Measurements from ENCODE around the gene ASH1L.
"Not testable (repeated sequence)": the region's sequence is repeated elsewhere in the genome, so short reads cannot be mapped to it uniquely, and the experiment has no call there.

Gene ASH1L

GRCh38 chr1:155301342-155301841 lies 261.2 kb downstream of the ASH1L start, which contains the start of gene PKLR:
Gene PKLR, minus strand, starts transcription at chr1:155301438. Its CDS starts 43 bp downstream, at chr1:155301395.
- no peak for DNase-seq

- no peak for DNase-seq
Observed at GRCh38 chr1:155300553-155301329, 261.9 kb downstream of the ASH1L start.

GRCh38 chr1:155300024-155300423 lies 262.6 kb downstream of the ASH1L start:
- DNase-seq: no peak

- DNase-seq: no peak
Observed at GRCh38 chr1:155297384-155297783, 265.2 kb downstream of the ASH1L start.

GRCh38 chr1:155296661-155297060 lies 265.9 kb downstream of the ASH1L start:
- no peak for DNase-seq

- DNase-seq: no peak
Observed at GRCh38 chr1:155295942-155296267, 266.7 kb downstream of the ASH1L start.

GRCh38 chr1:155295183-155295941 lies 267.2 kb downstream of the ASH1L start:
- DNase-seq: no peak

GRCh38 chr1:155294520-155295182 lies 268.0 kb downstream of the ASH1L start:
- no peak for DNase-seq

GRCh38 chr1:155293086-155293749 lies 269.4 kb downstream of the ASH1L start:
- DNase-seq: no peak

GRCh38 chr1:155291006-155291405 lies 271.6 kb downstream of the ASH1L start:
- DNase-seq: not testable (repeated sequence)

- no peak for DNase-seq
Observed at GRCh38 chr1:155287987-155288543, 274.5 kb downstream of the ASH1L start.

GRCh38 chr1:155286544-155286943 lies 276.1 kb downstream of the ASH1L start:
- no peak for DNase-seq

- no peak for DNase-seq
Observed at GRCh38 chr1:155285631-155286044, 277.0 kb downstream of the ASH1L start.
